Measurements from ENCODE around the gene AMFR.

AMFR gene

DNA sequence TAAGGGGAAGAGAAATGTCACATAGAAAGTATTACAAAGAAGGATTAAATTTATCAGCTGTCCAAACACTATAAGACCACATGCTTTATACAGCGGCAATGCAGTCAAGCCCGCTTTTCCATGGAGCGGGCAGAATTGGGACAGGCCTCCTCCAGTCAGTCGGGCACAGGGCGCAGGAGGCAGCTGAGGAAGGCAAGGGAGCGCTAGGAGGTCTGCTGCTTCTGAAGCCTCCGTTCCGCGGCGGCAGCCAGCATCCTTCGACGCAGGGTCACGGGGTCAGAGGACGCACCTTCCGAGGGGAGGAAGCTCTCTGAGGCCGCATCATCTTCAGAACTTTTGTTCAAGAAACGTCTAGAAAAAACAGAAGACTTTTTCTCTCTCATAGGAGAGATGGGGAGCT is 62.6 kb downstream of the AMFR start:
- DNase-seq (ENCODE audit: low spot score), result no peak

DNA sequence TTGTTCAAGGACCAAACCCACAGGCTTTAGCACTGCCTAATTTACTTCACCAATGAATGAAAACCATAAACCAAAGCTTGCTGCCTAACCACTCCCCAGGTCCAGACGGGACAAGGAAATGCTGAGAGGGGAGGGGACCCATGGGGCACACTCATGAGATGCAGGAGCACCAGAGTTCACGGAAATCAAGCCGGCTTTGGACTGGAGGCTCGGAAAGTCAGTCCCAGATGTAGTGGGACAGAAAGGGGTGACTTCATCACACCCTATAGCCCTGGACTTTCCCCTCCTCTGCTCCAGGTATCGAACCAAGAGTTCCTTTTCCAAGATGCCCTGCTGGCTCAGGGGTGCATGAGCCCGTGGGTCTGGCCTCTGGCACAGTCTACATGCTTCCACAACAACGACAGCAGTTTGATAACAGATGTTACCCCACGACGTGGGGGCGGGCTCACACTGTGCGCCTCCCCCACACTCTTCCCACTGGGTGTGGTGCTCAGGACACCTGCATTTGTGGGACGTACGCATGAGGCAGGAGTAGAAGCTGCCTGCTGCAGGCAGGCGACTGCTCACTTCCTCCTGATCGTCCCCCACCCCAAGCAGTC is 63.2 kb downstream of the AMFR start:
- DNase-seq (ENCODE audit: low spot score), result no peak

DNA sequence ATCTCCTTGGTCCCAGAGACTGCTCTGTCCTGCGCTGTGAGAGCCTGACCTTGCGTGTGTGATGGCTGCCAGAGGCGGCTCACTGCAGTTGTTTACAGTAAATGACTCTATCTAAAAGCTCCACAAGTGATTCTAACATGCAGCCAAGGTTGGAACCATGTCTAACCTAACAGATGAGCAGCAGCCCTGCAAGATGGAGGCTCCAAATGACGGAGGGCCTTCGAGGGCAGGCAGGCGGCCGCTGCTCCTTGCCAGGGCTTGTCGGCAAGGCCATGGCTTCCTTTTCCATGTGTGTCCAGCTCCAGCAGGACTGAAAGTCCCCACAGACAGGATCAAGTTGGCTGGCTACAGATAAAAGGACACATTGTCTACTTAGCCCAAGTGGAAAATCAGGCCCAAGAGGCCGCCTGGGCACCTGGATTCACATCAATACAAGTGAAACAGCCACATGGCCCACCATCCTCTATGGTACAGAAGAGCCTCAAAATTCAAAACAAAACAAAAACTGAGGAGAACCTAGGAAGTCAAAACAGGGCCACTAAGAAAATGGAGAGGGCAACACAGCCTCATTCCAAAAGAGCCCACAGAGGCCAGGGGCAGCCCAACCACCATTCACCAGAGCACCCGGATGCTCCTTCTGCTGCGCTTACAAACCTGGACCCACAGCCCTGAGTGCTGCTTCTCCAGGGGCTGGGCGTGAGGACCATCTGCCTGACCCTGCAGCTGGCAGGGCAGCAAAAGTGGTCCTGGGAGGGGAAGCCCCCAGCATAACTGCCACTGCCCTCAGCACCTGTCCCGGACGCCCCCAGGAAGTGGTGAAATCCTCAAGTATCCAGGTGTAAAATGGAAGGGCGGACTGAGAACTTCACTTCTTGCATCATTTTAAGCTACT is 65.0 kb downstream of the AMFR start:
- no peak for DNase-seq (ENCODE audit: low spot score)

DNA sequence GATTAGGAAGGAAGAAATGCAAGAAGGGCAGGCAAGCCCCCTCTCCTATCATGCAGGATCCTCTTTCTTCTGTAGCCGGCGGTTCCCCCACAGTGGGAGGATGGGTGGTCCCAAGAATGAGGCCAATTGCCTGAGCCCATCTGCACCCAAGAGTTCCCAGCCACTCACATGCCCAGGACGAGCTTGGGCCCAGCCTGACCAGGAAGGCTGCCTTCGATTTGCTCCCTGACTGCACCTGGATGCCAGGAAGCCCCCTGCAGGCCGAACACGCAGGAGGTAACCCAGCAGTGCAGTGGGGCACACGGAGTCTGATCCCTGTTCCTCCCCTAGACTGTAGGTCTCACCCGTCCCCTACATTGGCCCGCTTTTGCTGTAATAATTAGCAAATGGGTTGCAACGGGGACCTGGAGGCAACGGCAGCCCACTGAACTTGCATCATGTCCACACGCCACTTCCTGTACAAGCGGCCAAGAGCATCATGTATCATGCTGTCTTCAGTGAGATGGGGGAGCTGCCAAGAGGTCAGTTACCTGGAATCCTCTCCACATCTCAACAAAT is 67.5 kb downstream of the AMFR start:
- no peak for DNase-seq (ENCODE audit: low spot score)

DNA sequence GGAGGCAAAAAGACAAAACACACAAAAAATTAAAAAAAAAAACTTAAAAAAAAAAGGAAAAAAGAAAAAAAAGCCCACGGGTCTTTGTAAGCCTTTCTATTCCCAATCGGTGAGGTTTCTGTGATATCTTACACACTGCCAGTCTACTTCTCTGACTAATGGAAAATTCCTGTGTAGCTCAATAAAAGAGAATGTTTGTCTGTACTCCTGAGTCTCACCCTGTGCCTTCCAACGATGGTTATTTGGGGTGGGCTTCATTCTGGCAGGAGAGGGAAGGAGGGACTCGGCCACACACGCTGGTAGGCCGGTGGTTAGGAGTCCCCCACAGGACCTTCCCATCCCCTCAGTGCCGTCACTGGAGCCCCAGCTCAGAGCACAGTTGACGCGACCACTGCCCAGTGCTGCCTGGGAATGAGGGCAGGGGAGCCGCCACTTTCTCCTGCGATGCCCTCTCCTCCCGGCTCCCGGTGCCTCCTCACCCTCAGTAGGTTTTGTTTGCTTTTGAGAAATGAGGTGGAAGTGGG is 68.0 kb downstream of the AMFR start:
- DNase-seq (ENCODE audit: low spot score), result no peak

DNA sequence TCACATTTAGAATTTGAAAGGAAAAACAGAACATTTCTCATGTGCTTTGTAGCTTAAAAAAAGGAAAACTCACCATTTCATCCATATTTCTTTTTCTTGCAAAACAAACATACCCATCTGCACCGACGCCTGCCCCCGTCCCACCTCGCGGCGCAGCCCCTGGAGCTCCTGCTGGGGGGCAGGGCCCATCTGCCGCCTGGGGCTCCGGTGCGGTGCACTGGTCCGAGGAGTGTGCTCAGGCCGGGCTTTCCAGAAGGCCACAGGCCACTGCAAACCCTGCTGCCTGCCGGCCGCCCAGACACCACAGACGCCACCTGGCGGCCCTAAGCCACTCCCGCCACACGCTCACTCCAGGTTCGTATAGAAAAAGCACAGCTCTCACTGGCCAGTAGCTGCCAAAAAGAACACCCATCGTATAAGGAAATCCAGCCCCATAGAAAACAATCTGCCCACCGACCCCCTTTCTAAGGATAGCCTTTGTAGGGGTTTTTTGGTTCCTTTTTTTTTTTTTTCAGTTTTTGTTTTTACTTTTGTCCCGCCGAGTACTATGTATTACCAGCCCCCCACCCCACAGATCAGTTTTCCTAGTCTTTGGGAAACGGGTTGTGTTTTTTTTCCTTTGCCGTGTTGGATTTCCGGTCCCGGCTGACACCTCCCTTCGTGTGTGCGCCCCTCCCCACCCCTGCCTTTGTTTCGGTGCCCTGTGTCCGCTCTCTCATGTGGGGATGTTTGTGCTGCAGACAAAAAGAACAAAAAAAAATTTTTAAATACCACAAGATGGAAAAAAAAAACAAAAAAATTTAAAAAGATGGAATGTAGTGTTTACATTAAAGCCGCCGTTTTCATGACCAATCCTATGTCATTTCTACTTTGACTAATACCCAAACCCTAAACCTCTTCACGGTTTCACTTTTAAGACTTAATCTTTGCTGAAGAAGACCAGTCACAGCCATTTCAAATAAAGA is 68.8 kb downstream of the AMFR start:
- peak; percentile 76 for DNase-seq (ENCODE audit: low spot score)

DNA sequence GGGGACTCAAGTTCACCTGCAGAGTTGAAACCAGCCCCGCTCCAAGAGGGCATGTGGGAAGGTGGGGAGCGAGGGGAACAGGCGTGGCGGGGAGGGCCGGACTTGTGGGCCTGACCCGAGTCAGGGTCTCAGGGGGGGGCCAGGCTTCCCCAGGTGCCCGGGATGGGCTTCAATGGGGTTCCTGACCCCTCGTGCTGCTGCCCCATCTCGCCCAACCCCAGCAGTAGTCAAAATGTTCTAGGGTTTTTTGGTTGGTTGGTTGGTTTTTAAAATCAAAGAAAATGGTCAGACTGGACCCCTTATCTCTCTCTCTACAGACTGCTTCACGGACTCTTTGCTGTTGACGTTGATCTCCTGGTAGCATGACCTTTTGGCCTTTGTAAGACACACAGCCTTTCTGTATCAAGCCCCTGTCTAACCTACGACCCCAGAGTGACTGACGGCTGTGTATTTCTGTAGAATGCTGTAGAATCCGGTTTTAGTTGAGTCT is 69.5 kb downstream of the AMFR start:
- DNase-seq (ENCODE audit: low spot score), result no peak

DNA sequence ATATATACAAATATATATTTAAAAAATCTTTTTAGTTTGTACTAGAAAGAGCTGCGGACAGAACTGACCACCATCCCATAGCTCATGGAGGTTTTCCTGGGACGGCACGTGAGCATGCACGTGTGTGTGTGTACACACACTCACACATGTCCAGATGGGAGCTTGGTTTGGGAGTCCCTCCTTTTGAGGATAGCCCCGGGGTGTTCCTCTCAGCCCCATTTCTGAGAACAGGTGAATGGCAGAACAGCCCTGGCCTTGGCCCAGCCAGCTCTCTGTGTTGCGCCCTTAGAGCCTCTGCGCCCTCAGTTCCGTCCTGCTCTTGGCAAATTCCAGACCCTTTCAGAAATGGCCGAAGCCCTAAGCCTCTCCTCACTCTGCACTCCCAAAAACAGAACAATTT is 70.1 kb downstream of the AMFR start:
- DNase-seq (ENCODE audit: low spot score), result no peak

DNA sequence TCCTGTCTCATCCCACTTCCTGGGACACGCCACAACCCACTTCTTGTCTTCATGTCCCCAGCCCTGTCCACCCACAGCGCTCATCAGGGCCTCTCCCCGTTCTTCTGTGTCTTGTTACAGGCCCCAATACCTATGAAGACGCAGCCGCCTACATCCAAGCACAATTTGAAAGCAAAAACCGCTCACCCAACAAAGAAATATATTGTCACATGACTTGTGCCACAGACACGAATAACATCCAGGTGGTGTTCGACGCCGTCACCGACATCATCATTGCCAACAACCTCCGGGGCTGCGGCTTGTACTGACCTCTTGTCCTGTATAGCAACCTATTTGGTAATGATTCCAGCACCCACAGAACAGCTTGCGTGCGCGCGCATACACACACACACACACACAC is 70.6 kb downstream of the AMFR start:
- no peak for DNase-seq (ENCODE audit: low spot score)

DNA sequence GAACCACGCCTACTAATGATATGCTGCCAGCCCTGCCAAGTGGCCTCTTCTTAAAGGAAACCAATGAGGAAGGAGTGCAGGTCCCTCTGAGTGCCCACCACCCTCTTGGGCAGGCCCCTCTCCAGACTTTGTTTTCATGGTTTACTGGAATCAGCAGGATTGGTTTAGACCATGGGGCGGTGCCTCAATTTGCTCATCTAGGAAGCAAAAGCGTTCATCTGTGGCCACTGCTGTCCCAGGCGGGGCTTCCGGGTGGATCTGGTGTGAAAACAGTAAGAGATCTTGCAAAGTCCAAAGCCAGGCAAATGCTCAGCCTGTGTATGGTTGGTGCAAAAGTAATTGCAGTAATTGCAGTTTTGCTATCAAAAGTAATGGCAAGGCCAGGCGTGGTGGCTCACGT is 71.3 kb downstream of the AMFR start:
- no peak for DNase-seq (ENCODE audit: low spot score)

DNA sequence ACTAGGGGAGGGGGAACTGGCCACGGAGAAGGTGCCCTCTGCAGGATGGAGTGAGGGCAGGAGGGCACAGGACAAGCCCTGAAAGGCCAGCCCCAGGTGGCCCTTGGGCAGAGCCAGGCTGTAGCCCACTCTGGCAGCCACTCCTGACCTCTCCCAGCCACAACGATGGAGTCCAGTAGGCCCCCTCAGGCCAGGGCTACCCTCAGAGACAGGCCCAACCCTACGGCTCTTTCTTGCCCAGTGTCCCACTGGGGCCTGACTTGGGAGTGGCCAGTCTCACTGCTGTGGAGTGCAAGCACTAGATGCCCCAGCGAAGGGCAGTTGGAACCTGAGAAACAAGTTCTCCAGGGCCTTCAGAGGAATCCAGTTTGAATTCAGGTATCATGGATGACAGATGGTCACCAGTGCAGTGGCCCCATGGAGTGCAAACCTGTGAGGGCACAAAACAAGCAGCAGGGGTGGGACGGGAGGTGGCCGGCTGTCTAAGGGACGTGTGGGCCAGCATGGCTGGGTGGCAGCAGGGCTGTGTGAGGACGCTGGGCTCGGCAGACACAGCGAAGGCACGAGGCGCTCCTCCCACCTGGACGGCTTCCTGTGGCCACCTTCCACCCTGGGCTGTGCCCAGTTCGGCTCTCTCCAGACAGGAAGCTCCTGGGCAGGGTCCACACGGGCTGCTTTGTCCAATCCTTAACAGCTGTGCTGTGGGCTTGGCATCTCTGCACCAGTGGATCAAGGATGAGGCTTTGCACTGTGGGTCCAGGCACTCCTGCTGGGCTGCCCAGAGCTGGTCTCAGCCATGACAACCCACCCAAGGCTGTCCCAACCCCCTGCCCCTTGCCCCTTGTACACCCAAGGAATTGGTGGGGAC is 72.1 kb downstream of the AMFR start:
- DNase-seq (ENCODE audit: low spot score), result no peak

DNA sequence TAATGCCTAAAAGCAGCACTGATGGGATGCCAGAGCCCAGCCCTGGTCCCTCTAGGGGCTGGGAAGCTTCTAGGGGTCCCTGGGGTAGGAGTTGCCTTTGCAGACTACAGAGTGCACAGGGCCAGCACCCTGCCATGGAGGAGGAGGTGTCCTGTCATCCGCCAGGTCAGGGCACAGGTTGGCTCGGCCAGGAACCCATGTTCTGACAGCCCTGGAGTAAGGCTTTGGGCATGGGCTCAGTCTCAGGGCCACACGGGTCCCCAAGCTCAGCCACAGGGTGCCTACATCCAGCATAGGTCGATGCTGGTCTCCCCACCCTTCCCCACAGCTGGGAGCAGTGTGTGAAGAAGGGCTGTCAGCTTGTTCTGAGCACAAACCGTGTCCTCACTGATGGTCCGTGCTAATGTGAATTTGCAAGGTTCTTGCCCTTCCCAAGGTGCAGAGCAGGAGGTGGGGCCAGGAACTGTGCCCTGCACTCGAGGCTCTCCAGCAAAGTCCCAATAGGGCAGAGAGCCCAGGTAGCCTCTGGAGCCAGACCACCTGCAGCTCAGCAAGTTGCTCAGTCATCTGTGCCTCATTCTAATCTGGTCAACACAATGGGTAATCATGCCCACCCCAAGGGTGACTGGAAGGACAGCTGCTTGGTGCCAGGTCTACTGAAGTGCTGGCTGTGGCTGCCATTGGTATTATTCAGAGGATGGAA is 72.8 kb downstream of the AMFR start:
- no peak for DNase-seq (ENCODE audit: low spot score)

DNA sequence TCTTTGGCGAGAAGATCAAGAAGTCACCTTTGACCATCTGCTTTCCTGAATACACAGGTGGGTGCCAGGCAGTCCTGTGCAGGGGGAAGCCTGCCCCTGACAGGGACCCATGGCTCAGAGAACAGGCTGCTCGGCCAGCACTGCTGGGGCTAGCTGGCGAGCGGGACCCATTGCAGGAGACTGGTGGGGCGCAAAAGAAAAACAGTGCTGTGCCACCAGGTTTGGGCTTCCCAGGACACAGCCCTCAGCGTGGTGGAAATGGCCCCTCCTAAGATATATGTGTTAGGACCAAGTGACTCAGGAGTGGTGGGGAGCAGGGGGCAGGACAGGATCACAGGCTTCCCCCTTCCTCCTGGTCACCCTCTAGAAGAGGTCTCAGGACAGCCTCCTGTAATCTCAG is 73.9 kb downstream of the AMFR start:
- no peak for DNase-seq (ENCODE audit: low spot score)

DNA sequence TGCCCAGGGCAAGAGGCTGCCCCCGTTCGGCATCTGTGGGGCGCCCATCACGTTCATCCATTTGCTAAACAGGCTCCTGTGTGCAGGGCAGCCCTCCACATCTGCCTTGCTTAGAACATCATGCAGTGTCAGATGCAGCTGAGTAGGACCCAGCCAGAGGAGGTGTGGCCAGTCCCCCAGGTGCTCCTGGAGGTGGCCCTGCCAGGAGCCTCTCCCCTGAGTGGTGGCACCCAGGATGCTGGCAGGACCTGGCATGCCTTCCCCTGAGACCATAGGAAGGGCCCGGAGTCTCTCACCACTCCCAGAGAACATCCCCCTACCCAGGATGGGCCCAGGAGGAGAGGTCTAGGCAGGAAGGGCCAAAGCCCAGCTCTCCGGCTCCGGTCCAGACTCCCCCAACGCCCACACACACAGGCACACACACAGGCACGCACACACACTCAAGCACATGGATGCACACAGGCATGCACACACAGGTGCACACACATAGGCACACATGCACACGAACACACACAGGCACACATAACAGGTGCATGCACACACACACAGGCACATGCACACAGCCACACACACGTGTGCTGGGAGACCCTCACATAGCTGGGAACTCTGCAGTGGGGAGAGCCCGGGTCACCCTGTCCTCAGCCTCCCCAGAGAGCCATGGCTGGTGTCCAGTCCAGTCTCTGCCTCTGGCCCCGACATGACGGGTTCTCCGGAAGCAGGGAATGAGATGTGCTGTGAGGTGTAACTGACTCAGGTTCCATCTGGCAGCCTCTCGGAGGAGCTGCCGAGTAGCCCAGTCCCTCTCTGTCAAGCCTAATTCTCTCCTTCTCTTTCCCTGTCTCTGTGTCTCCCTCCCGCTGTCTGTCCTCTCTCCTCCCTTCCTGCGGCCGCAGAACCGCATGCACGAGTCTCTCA is 74.6 kb downstream of the AMFR start:
- DNase-seq (ENCODE audit: low spot score), result no peak

DNA sequence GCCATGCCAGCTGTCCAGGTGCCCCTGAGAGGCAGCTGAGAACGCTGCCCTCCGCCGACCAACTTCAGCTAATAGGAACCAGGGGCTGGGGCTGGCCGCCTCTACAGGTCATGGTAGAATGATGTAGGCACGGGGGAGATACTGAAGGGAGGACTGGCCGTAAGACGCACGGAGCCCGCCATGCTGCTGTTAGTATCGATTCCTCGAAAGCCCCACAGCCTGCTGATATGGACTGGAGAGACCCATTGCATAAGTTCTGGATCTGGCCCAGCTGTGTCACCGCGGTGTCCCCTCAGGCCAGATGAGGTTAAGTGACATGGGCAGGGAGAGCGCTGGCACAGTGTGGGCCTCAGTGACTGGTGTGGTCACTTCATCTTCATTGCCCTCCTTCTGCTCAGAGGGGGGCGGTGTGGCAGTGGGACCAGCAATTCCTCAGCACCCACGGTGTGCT is 75.6 kb downstream of the AMFR start:
- no peak for DNase-seq (ENCODE audit: low spot score)

DNA sequence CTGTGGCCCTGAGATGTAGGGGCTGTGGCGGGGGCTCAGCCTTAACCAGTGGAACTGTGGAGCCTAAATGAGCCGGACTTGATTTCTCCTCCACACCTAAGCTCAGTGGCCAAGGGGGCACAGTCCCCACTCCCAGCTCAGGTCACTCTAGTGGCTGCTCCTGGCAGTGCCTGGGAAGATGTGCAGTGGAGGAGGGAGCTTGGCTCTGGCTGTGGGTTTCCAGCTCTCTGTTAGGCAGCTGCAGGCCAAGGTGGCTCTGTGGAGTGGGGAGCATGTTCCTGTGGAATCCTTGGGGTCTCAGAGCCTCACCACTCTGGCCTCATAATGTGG is 76.3 kb downstream of the AMFR start:
- DNase-seq (ENCODE audit: low spot score), result no peak

DNA sequence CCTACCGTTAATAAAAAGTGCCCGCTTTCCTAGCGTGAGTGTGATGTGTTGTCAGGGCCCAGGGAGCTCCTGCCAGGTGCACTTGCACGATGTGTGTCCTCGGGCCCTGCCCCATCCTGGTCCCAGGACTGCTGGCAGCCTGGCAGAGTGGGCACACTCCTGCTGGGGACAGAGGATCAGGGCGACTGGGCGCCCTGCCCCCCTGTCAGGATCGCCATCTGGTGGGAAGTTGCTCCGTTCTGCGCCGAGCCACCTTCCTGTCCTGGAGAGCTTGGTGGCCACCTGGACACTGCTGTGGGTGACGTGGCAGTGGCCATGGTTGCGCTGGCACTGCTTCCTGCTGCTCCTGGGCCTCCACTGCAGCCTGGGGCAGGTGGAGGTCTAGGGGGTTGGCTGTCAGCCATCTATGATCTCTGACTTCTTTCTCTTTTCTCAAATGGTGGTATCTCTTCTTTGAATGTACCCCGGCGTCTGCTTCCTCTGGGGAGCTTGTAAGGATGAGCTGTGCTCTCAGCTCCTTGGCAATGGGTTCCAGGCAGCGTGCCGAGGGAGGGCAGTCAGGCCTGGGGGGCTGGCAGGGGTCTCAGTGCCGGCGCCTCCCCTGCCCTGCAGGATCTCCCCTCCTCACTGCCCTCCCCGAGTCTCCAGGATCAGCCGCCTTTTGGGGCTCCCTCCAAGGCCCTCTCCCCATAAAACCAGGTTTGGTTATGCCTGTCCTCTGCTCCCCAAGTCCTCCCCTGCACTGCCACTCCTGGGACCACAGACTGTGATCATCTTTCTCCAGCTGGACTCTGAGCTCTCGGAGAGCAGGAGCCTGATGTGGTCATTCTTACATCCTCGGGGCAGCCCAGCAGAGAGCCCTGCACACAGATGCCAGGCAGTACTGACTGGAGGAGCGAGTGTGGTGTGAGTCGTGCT is 76.9 kb downstream of the AMFR start:
- DNase-seq (ENCODE audit: low spot score), result no peak

DNA sequence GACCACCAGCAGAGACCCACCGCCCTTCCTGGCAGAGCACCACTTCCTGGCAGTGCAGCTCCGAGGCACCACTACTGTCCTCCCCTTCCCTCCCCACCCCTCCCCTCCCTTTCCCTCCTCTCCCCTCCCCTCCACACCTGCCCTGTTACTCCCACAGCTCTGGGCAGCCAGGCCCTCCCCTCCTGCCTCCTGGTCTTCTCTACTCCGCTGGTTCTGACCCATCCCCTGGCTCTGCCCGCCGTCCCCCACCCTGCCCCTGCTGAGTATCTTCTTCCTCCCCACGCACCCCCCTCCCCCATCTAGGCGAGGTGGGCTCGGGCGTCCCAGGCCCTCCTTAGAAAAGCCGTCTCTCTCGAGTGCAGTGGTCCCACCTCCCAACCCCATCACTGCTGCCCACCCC is 77.7 kb downstream of the AMFR start:
- DNase-seq (ENCODE audit: low spot score), result no peak

All from hematopoietic multipotent progenitor cell treated with erythropoietin and hydrocortisone succinate and interleukin-3 and kit ligand, for 15 days (in vitro differentiated cells).